Measurements from ENCODE around the gene KCNQ1. TPM values are rescaled to one million over a fixed set of nuclear protein-coding genes. Genes with fewer than 3 reads are reported as not detected.

The KCNQ1 gene
- total and polyA plus RNA-seq, 9 of the 15 experiments (the other 6 are each of a cell fraction or from before 2014, with no cell fraction given), result 0.44 TPM; not detected in 8

- H3K4me3 ChIP-seq, result no peak overlapping the region
- BruUV-seq (replicated peaks), result no TSS peak
- ChIA-PET CTCF (ENCODE audit: low intra/inter-chr PET ratio) (no interaction called here), POLR2A (interaction anchor here (0.5 to 0.7 kb wide), 2 partner anchors 22 to 129 kb away, joined by 3 to 4 read pairs; partner anchors contain the start of gene KCNQ1OT1)
- WGBS (ENCODE audit: insufficient coverage, low coverage, missing lambda C conversion rate), result 30% methylated on average over 10 of the region's 25 CpGs
- H3K4me1 ChIP-seq (replicated peaks in 1 of 2; ENCODE audit: control insufficient read depth in 2 of 2, insufficient read depth in 2 of 2, low read length in 2 of 2), result peaks cover 0 to 60% of the 10 kb centered on the region in 2 experiments; a peak in 4 of 5 replicates
- TF ChIP-seq FOXK2 (conservative IDR thresholded peaks at IDR 0.05 in 1 of 2, IDR thresholded peaks at IDR 0.05 in 1 of 2; ENCODE audit: low read depth in 2 of 2), result no peak
- no peak for TF ChIP-seq ZNF449 (CRISPR knock-in tag; IDR thresholded peaks at IDR 0.05)
- TF ChIP-seq FOXA3 (CRISPR knock-in tag; conservative IDR thresholded peaks at IDR 0.05 in 1 of 2, IDR thresholded peaks at IDR 0.05 in 1 of 2), result no peak
- no peak for TF ChIP-seq DPF2 (IDR thresholded peaks at IDR 0.05)
- TF ChIP-seq ZNF224 (CRISPR knock-in tag; IDR thresholded peaks at IDR 0.05), result no peak
- TF ChIP-seq ELK3 (CRISPR knock-in tag; IDR thresholded peaks at IDR 0.05), result no peak
- TF ChIP-seq SIRT6 (IDR thresholded peaks at IDR 0.05; ENCODE audit: low read depth, low read length), result no peak
- TF ChIP-seq MTA3 (IDR thresholded peaks at IDR 0.05; ENCODE audit: borderline replicate concordance), result no peak
- no peak for TF ChIP-seq HDGF (IDR thresholded peaks at IDR 0.05)
- TF ChIP-seq BCOR (IDR thresholded peaks at IDR 0.05), result no peak
- TF ChIP-seq ZMIZ1 (IDR thresholded peaks at IDR 0.05; ENCODE audit: low read depth in 2 of 2, low read length in 2 of 2), result no peak
- no peak for TF ChIP-seq HNRNPH1 (optimal IDR thresholded peaks at IDR 0.05; ENCODE audit: low read depth, low read length)
- TF ChIP-seq GATAD2B (IDR thresholded peaks at IDR 0.05; ENCODE audit: borderline replicate concordance), result no peak
- TF ChIP-seq JUNB (CRISPR knock-in tag; conservative IDR thresholded peaks at IDR 0.05), result no peak
- H3K9me1 ChIP-seq (ENCODE audit: control insufficient read depth, insufficient read depth, low read length), result no peaks in the 10 kb centered on the region
- intact Hi-C loops (cut with micrococcal nuclease) (no loop called here), in situ Hi-C loops (cut with MboI) (no loop called here)
- no peak overlapping the region for H3K4me2 ChIP-seq (ENCODE audit: insufficient read depth, low read length)
- H3K79me2 ChIP-seq (ENCODE audit: control insufficient read depth, insufficient read depth, low read length), result no peaks in the 10 kb centered on the region
- no peak for FAIRE-seq
- no peaks in the 10 kb centered on the region for H3K36me3 ChIP-seq (ENCODE audit: control insufficient read depth, insufficient read depth, low read length)
- H3K27me3 ChIP-seq (ENCODE audit: control insufficient read depth in 2 of 2, insufficient read depth in 2 of 2, low read length in 2 of 2), result peaks cover 0 to 19% of the 10 kb centered on the region in 2 experiments; a peak in 2 of 5 replicates
- no peaks in the 10 kb centered on the region for H3K9me3 ChIP-seq (replicated peaks; ENCODE audit: control insufficient read depth, insufficient read depth, low read depth, low read length)
- H2AFZ ChIP-seq (ENCODE audit: low read depth, low read length), result no peak overlapping the region
- no peak for ATAC-seq
- H3K27ac ChIP-seq (ENCODE audit: extremely low read depth, low read depth, low read length), result no peak overlapping the region
- DNase-seq (ENCODE audit: extremely low read depth in 1 of 4, low spot score in 3 of 4), result no peak
- no peak overlapping the region for H3K9ac ChIP-seq (ENCODE audit: insufficient read depth in 1 of 2, low read depth in 2 of 2, low read length in 2 of 2)
- 0 out of 2 replicates have a peak, but pooled peaks cover 4% of the 10 kb centered on the region for H4K20me1 ChIP-seq (replicated peaks; ENCODE audit: control insufficient read depth, insufficient read depth, low read length)
Observed at GRCh38 chr11:2570841-2571597, 126.2 kb downstream of the KCNQ1 start.
